NT2/D1 (cell line): Measurements from ENCODE around the gene GCLC.

Experiments used
- DNase-seq: peaks from one replicate; pipeline ENCODE4 v3.0.0-alpha.2; 2011; ENCODE audit warnings: low read depth, low spot score
- H3K27me3 ChIP-seq: 2 replicates; pipeline ENCODE4 v1.6.0; 2011; ENCODE audit warnings: mild to moderate bottlenecking; ENCODE audit not compliant: insufficient read length, insufficient read depth
- H3K36me3 ChIP-seq: 2 replicates; pipeline ENCODE4 v1.6.1; 2011; ENCODE audit warnings: mild to moderate bottlenecking, low read length, mixed read lengths; ENCODE audit not compliant: insufficient read depth, insufficient read length
- H3K4me1 ChIP-seq: 2 replicates; pipeline ENCODE4 v1.5.1; 2011; ENCODE audit not compliant: insufficient read depth, insufficient read length
- H3K4me3 ChIP-seq: 2 replicates; pipeline ENCODE4 v1.5.1; 2011; ENCODE audit warnings: low read depth; ENCODE audit not compliant: insufficient read length
- H3K9ac ChIP-seq: 2 replicates; pipeline ENCODE4 v1.6.0; 2011; ENCODE audit warnings: low read depth; ENCODE audit not compliant: insufficient read length
- H3K9me3 ChIP-seq: 2 replicates; pipeline ENCODE4 v1.5.1; 2011; ENCODE audit warnings: mild to moderate bottlenecking, low read length; ENCODE audit not compliant: insufficient read depth
- SUZ12 ChIP-seq: IDR thresholded peaks from 2 replicates; pipeline ENCODE4 v1.6.1; 2011; ENCODE audit not compliant: insufficient read length, insufficient read depth; ENCODE audit errors: extremely low read depth
- YY1 ChIP-seq: IDR thresholded peaks from 2 replicates; pipeline ENCODE4 v1.6.1; 2011; ENCODE audit not compliant: insufficient read length, insufficient read depth
- ZNF274 ChIP-seq: IDR thresholded peaks from 2 replicates; pipeline ENCODE4 v1.6.1; 2011; ENCODE audit warnings: mild to moderate bottlenecking, low read depth, low read length

The GCLC gene

GRCh38 chr6:53524455-53524815, 20.5 kb downstream of the GCLC start:
- TF ChIP-seq SUZ12, result no peak
- TF ChIP-seq YY1, result no peak
- TF ChIP-seq ZNF274, result no peak
- Histone ChIP-seq H3K4me3 (no peak overlapping the region), H3K36me3 (peaks cover 8% of the 10 kb centered on the region)

GRCh38 chr6:53523511-53524454, 21.1 kb downstream of the GCLC start:
- no peaks in the 10 kb centered on the region for H3K4me1 ChIP-seq
- no peak overlapping the region for H3K4me3 ChIP-seq
- H3K9me3 ChIP-seq, result no peaks in the 10 kb centered on the region
- no peaks in the 10 kb centered on the region for H3K27me3 ChIP-seq
- TF ChIP-seq ZNF274, result no peak
- TF ChIP-seq SUZ12, result no peak
- TF ChIP-seq YY1, result no peak
- no peak for DNase-seq
- no peak overlapping the region for H3K9ac ChIP-seq
- H3K36me3 ChIP-seq, result peaks cover 8% of the 10 kb centered on the region

More at GRCh38 chr6:53524455-53524815, 20.5 kb downstream of the GCLC start:
- Histone ChIP-seq H3K27me3 (no peaks in the 10 kb centered on the region), H3K9ac (no peak overlapping the region), H3K4me1 (no peaks in the 10 kb centered on the region), H3K9me3 (no peaks in the 10 kb centered on the region)
- no peak for DNase-seq

- H3K27me3 ChIP-seq, result no peaks in the 10 kb centered on the region
- H3K4me1 ChIP-seq, result no peaks in the 10 kb centered on the region
- no peaks in the 10 kb centered on the region for H3K9me3 ChIP-seq
- peaks cover 19% of the 10 kb centered on the region for H3K36me3 ChIP-seq
- no peak for TF ChIP-seq ZNF274
- TF ChIP-seq SUZ12, result no peak
- TF ChIP-seq YY1, result no peak
- DNase-seq, result no peak
- no peak overlapping the region for H3K4me3 ChIP-seq
- H3K9ac ChIP-seq, result no peak overlapping the region
These were observed 24.5 kb downstream of the GCLC start for GRCh38 chr6:53520320-53520928.

GRCh38 chr6:53518862-53519261, 26.0 kb downstream of the GCLC start:
- H3K36me3 ChIP-seq, result peaks cover 24% of the 10 kb centered on the region

GRCh38 chr6:53517021-53517420, 27.9 kb downstream of the GCLC start:
- TF ChIP-seq ZNF274, result no peak
- TF ChIP-seq SUZ12, result no peak
- no peak for TF ChIP-seq YY1
- Histone ChIP-seq H3K4me1 (no peaks in the 10 kb centered on the region), H3K27me3 (no peaks in the 10 kb centered on the region), H3K9me3 (no peaks in the 10 kb centered on the region), H3K4me3 (no peak overlapping the region), H3K9ac (no peak overlapping the region), H3K36me3 (peaks cover 35% of the 10 kb centered on the region)
- DNase-seq, result no peak

More at GRCh38 chr6:53518862-53519261, 26.0 kb downstream of the GCLC start:
- Histone ChIP-seq H3K4me3 (no peak overlapping the region), H3K27me3 (no peaks in the 10 kb centered on the region), H3K9ac (no peak overlapping the region), H3K9me3 (no peaks in the 10 kb centered on the region), H3K4me1 (no peaks in the 10 kb centered on the region)
- no peak for DNase-seq
- TF ChIP-seq ZNF274 (no peak), YY1 (no peak), SUZ12 (no peak)

- Histone ChIP-seq H3K36me3 (peaks cover 36% of the 10 kb centered on the region), H3K4me1 (no peaks in the 10 kb centered on the region), H3K9ac (no peak overlapping the region), H3K9me3 (no peaks in the 10 kb centered on the region), H3K27me3 (no peaks in the 10 kb centered on the region), H3K4me3 (no peak overlapping the region)
- no peak for DNase-seq
- TF ChIP-seq SUZ12 (no peak), YY1 (no peak), ZNF274 (no peak)
These were observed 30.2 kb downstream of the GCLC start for GRCh38 chr6:53514677-53515076.

GRCh38 chr6:53513519-53513966, 31.4 kb downstream of the GCLC start:
- peaks cover 36% of the 10 kb centered on the region for H3K36me3 ChIP-seq
- H3K9me3 ChIP-seq, result no peaks in the 10 kb centered on the region
- no peak overlapping the region for H3K9ac ChIP-seq
- H3K4me1 ChIP-seq, result no peaks in the 10 kb centered on the region
- no peak for TF ChIP-seq SUZ12
- TF ChIP-seq YY1, result no peak
- no peak for TF ChIP-seq ZNF274
- H3K27me3 ChIP-seq, result no peaks in the 10 kb centered on the region
- no peak overlapping the region for H3K4me3 ChIP-seq
- no peak for DNase-seq
